ENCODE results near the gene ITGA6.

Gene ITGA6

GRCh38 chr2:172439911-172440310, 12.5 kb downstream of the ITGA6 start:
- DNase-seq (ENCODE audit: low read depth in 1 of 2, low spot score in 1 of 2) = no peak

GRCh38 chr2:172440795-172441194, 13.4 kb downstream of the ITGA6 start:
- no peak for DNase-seq (ENCODE audit: low read depth in 1 of 2, low spot score in 1 of 2)

- DNase-seq (ENCODE audit: low read depth in 1 of 2, low spot score in 1 of 2) = peak in 1 of 2 donors; percentile 33
These were observed 14.9 kb downstream of the ITGA6 start for GRCh38 chr2:172442072-172442895.

- DNase-seq (ENCODE audit: low read depth in 1 of 2, low spot score in 1 of 2) = no peak
These were observed 18.5 kb downstream of the ITGA6 start for GRCh38 chr2:172445851-172446250.

DNA sequence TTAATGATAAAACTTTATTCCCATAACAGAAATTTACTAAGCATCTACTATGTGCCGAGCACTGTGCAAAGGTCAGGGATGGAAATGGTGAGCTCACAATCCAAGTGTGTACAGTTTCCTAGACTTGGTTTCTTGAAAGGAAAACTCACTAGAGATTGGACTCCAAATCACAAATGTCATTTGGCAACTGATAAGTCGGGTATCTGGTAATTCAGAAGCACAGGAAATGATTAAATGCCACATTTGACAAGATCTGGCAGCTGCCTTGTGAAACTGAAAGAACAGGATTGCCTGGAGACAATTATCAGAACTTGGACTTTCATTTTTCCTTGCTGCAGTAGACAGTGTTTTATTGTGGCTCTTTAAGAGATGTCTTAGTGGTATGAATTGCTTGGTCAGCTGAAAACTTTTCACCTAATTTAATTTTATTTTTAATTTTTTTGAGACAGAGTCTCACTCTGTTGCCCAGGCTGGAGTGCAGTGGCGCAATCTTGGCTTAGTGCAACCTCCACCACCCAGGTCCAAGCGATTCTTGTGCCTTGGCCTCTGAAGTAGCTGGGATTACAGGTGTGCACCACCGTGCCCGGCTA, 19.2 kb downstream of the ITGA6 start:
- no peak for DNase-seq (ENCODE audit: low read depth in 1 of 2, low spot score in 1 of 2)

- DNase-seq (ENCODE audit: low read depth in 1 of 2, low spot score in 1 of 2) = no peak
These were observed 20.6 kb downstream of the ITGA6 start for GRCh38 chr2:172447811-172448493.

DNA sequence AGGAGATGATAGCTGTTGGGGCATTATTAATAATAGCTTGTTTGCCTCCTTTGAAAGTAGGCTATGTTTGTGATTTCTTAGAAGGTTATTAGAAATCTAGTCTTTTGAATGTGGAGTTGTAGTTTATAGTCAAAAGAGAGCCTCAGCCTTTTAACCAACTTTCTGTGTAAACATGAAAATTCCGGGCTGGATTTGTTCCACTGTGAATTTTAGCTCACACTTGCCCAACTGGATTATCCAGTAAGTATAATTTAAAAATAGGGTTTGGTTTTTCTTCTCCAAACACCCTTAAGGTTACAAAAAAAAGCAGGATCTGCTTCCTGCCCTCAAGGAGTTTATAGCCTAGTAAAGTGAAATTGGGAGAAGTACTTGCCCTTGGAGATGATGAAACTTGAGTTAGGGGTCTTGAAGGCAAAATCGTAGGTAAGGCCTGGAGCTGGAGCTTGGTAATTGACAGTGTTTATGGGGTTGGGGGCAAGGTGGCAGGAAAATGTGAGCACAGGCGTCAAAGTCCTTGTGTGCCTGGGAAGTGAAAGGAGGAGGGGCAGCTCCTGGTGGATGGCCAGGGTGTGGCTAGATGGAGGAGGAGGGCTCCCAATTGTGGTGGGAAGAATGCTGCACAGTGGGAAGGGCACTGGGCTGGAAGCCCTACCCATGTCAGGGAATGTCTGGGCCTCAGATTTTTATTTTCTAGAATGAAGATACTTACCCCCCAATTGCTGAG, 21.3 kb downstream of the ITGA6 start:
- no peak for DNase-seq (ENCODE audit: low read depth in 1 of 2, low spot score in 1 of 2)

DNA sequence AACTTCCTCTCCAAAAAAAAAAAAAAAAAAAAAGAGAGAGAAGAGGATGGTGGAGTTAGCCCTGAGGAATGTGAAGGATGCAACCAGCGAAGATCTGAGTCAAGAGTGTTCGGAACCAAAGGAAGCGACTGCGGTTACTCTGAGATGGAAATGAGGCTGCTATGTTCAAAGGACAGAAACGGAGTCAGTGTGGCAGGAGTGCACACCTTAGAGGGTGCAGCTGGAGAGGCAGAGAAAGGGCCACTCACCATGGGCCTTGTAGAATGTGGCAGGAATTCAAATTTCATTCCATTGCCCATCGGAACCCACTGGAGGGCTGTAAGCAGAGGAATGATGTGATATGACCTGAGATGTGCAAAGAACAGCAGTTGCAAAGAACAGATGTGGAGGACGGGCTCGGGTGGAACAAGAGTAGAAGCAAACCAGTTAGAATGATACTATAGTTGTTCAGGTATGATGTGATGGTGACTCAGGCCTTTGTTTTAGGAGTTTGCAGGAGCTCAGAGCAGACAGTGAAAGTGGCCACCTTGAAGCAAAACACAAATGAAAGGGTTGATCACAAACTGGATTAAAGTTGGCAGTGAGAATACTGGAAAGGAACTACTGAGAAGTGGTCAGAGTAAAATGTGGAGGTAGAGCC, 22.6 kb downstream of the ITGA6 start:
- DNase-seq (ENCODE audit: low read depth in 1 of 2, low spot score in 1 of 2) = no peak

DNA sequence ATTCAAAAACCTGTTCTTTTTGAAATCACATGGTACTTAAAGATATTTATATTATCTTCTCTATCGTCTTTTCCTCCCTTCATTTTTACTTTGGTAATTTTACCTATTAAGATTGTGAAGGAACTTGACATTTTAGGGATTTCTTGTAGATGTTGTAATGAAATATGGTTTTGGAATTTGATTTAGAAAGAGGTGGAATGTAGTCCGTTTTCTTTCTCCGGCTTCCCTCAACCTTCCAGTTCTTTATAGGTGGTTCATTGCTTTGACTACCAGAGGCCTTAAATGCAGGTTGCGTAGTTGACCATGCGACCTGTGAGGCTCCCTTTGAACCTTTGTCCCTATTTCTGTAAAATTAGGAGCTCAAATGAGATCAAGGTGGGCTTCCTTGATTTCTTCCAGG, 24.5 kb downstream of the ITGA6 start:
- no peak for DNase-seq (ENCODE audit: low read depth in 1 of 2, low spot score in 1 of 2)

- DNase-seq (ENCODE audit: low read depth in 1 of 2, low spot score in 1 of 2) = no peak
These were observed 25.5 kb downstream of the ITGA6 start for GRCh38 chr2:172452845-172453244.

DNA sequence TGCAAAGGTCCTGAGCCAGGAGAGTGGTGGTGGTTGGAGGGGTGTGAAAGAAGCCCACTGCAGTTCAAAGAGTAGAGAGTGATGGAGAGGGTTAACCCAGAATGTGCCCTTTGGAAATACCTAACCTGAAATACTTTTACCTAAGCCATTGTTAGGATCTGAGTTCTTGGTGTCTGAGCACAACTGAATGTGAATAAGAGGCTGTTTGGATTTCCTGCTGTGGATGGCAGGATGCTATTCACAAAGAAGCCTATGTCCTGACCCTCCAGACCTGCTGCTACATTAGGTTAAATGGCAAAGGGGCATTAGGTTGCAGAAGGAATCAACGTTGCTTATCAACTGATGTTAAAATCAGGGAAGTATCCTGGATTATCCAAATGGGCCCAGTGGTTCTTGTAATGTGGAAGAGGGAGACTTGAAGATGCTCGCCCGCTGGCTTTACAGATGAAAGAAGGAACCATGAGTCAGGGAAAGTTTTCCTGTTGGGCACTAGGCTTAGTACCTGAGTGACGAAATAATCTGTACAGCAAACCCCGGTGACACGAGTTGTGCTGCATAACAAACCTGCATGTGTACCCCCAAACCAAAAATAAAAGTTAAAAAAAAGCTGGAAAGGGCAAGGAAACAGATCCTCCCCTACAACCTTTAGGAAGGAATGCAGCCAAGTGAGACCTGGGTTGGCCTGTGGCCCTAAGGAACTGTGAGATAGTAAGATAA, 27.2 kb downstream of the ITGA6 start:
- no peak for DNase-seq (ENCODE audit: low read depth in 1 of 2, low spot score in 1 of 2)

DNA sequence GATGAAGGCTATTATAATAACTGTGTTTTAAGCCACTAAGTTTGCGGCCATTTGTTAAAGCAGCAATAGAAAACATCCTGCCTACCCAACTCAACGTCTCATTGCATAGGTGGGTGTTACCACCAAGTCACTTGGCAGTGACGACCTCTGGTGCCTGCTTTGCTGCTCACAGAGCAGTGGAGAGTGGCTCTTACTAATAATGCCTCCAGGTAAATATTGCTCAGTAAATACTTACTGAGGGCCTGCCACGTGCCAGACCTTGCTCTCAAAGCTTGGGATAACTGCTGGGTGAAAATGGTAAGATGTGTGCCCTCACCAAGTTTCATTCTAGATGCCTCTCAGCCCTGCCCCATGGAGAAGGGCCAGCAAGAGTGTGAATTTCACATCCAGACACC, 27.7 kb downstream of the ITGA6 start:
- no peak for DNase-seq (ENCODE audit: low read depth in 1 of 2, low spot score in 1 of 2)

DNA sequence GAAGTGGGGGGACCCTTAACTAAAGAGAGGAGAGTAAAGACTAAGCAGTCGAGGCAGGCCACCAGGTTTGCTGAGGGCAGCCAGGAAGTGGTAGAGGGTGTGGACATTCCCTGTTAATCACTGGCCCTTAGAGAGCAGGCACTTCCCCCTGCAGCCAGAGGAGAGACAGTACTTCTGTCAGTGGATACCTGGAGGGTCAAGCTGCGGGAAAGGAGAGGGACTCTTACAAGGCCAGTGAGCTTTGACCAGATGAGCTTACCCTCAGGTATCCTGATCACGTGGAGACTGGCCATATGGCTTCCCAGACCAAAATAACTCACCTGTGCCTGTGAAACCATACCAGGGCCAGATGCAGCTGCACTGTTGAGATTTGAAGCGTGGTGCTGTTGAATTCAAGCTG, 28.6 kb downstream of the ITGA6 start:
- no peak for DNase-seq (ENCODE audit: low read depth in 1 of 2, low spot score in 1 of 2)

DNA sequence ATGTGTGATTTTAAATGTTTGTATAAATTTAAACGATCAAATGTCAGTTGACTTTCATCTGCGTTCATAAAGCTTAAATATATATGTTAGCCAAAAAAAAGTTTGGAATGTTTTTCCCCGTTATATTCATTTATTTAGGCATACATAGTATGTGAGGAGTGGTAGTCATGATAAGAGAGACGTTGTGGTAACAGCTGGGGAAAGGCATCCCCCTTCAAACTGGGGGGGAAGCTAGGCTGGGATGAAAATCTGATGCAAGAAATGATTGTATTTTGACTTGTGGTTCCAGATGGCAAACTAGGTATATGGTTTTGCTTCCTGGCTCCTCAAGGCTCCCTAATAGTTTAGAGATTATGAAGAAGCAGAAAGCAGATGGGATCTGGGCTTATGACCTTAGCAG, 30.1 kb downstream of the ITGA6 start:
- no peak for DNase-seq (ENCODE audit: low read depth in 1 of 2, low spot score in 1 of 2)

- DNase-seq (ENCODE audit: low read depth in 1 of 2, low spot score in 1 of 2) = no peak
These were observed 31.3 kb downstream of the ITGA6 start for GRCh38 chr2:172458561-172459124.

DNA sequence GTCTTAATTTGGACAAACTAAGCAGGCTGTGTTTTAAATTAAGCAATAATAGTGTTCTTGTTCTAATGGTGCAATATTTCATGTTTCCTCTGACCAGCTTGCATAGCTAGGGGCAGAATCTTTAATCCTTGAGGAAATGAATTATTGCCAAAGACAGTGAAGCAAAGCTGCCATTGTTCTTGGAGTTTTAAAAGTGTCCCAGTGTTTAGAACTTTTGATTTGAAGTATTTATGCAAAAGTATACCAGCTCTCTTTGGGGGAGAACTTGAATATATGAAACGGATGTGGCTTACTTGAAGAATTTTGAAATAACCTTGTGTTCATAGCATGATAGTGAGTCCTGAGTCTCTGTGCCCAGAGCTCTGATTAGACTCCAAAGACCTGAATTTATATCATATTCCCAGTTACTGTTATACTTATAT, 33.4 kb downstream of the ITGA6 start:
- no peak for DNase-seq (ENCODE audit: low read depth in 1 of 2, low spot score in 1 of 2)

- peak; percentile 64 to 76 for DNase-seq (ENCODE audit: low read depth in 1 of 2, low spot score in 1 of 2)
These were observed 34.4 kb downstream of the ITGA6 start for GRCh38 chr2:172461591-172462372.

DNA sequence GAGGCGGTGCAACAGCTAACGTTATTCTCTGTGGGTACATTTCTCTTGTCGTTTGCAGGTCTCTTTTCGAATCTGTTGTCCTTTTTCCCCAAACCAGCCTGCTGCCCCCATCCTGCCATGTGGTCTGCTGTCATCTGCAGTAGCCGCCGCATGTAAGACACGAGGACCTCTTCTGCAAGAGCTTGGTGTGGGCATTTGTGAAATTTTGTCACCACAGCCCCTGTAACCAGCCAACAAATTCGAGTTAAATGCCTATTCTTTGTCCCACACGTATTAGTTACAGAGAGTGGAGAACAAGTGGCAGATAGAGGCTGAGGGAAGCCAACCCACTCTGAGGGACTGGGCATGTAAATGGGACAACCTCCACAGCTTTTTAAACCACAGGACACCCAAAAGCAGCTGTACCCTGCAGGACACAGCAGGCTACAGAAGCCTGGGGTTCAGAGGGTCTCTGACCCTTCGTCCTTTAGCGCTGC, 35.0 kb downstream of the ITGA6 start:
- DNase-seq (ENCODE audit: low read depth in 1 of 2, low spot score in 1 of 2) = no peak

DNA sequence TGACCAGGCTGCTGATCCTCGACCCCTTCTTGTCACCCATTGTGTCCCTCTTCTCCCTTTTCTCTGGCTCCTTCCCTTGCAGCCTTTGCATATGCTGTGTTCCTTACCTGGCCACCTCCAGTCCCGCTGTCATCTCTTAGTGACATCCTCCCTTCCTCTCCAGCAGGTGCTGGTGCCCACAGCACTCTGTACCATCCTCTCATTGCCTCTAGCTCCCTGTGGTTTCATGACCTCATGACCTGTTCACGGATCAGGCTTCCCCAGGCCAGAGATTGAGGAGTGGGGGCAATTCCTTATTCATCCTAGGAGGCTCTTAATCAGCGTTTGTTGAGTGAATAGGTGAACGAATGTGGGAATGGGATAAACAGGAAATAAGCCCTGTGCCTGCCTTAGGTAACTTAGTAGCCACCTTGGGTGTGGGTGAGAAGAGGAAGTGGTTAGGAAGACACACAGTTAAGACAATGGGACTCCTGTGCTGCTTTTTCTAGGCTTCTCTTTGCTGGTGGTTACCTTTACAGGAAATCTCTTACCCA, 35.5 kb downstream of the ITGA6 start:
- peak in 1 of 2 donors; percentile 13 for DNase-seq (ENCODE audit: low read depth in 1 of 2, low spot score in 1 of 2)
